IMR-90 (cell line): ENCODE measurements around the gene SERPINA12. TPM values are rescaled to one million over a fixed set of nuclear protein-coding genes. Genes with fewer than 3 reads are reported as not detected.

Source experiments
- ATAC-seq: fragments of 200-7000 bp; cut with Tn5 transposase; 2 replicates; pipeline ENCODE4 v1.9.1; 2020; ENCODE audit warnings: low read depth, mild to moderate bottlenecking, moderate library complexity
- BruUV-seq: library from RNA; stranded (reverse); fragments of 400-500 nt; replicated peaks from 2 replicates; lab custom pipeline; 2021; lab: Mats Ljungman, UMichigan
- CTCF ChIA-PET: fragments of 300-600 bp; formaldehyde crosslinking; extraction: SDS; loops from one replicate; lab custom pipeline; 2021; ENCODE audit warnings: antibody characterized with exemption; lab: Yijun Ruan, JAX
- POLR2A ChIA-PET: fragments of 300-600 bp; sonication (Branson Sonifier 250); formaldehyde crosslinking; loops from one replicate; lab custom pipeline; 2022; ENCODE audit warnings: antibody characterized with exemption; ENCODE audit not compliant: unreplicated experiment; lab: Charles Lee
- DNase-seq: peaks from one replicate; pipeline ENCODE4 v3.0.0; 2013
- H2AFZ ChIP-seq: replicated peaks from 2 replicates; pipeline ENCODE3; 2013; ENCODE audit warnings: low read length, mild to moderate bottlenecking; ENCODE audit not compliant: poor library complexity
- H2AK5ac ChIP-seq: 2 replicates; pipeline ENCODE4 v1.6.1; 2013; ENCODE audit warnings: low read depth, low read length, inconsistent platforms
- H2AK9ac ChIP-seq: replicated peaks from 2 replicates; pipeline ENCODE3; 2013; ENCODE audit warnings: mild to moderate bottlenecking, low read depth, low read length, moderate library complexity; ENCODE audit not compliant: poor library complexity
- H2BK120ac ChIP-seq: 2 replicates; pipeline ENCODE4 v1.6.1; 2013; ENCODE audit warnings: low read depth, low read length, inconsistent platforms
- H2BK15ac ChIP-seq: 3 replicates; pipeline ENCODE4 v1.6.1; 2013; ENCODE audit warnings: low read depth, low read length, inconsistent platforms
- H2BK20ac ChIP-seq: 2 replicates; pipeline ENCODE4 v1.6.1; 2013; ENCODE audit warnings: low read depth, mild to moderate bottlenecking, inconsistent platforms, low read length, moderate library complexity
- H2BK5ac ChIP-seq: 2 replicates; pipeline ENCODE4 v1.6.1; 2013; ENCODE audit warnings: mild to moderate bottlenecking, low read depth, low read length, inconsistent platforms; ENCODE audit not compliant: poor library complexity, severe bottlenecking
- H3K14ac ChIP-seq: replicated peaks from 2 replicates; pipeline ENCODE4 v1.6.1; 2013; ENCODE audit warnings: low read depth, low read length, inconsistent platforms
- H3K18ac ChIP-seq: 2 replicates; pipeline ENCODE4 v1.6.1; 2013; ENCODE audit warnings: low read depth, low read length, control low read depth
- H3K23ac ChIP-seq: 2 replicates; pipeline ENCODE4 v1.6.1; 2013; ENCODE audit warnings: low read depth, low read length, inconsistent platforms
- H3K27ac ChIP-seq: 2 replicates; pipeline ENCODE4 v1.5.1; 2013; ENCODE audit warnings: mild to moderate bottlenecking, control low read depth, low read length; ENCODE audit not compliant: insufficient read depth
- H3K27me3 ChIP-seq: 2 replicates; pipeline ENCODE4 v1.6.1; 2013; ENCODE audit warnings: low read length; ENCODE audit not compliant: control insufficient read depth, insufficient read depth
- H3K36me3 ChIP-seq: 2 replicates; pipeline ENCODE4 v1.6.1; 2013; ENCODE audit warnings: low read length, mixed read lengths; ENCODE audit not compliant: control insufficient read depth, insufficient read depth
- H3K4ac ChIP-seq: 2 replicates; pipeline ENCODE4 v1.6.1; 2013; ENCODE audit warnings: low read depth, low read length, inconsistent platforms
- H3K4me1 ChIP-seq: 2 replicates; pipeline ENCODE4 v1.6.1; 2013; ENCODE audit warnings: low read length, mixed read lengths; ENCODE audit not compliant: control insufficient read depth, insufficient read depth
- H3K4me2 ChIP-seq: 2 replicates; pipeline ENCODE4 v1.6.1; 2013; ENCODE audit warnings: low read depth, mild to moderate bottlenecking, control low read depth, low read length, moderate library complexity
- H3K4me3 ChIP-seq: 2 replicates; pipeline ENCODE4 v1.5.1; 2013; ENCODE audit warnings: low read depth, mild to moderate bottlenecking, control low read depth, low read length, moderate library complexity; ENCODE audit not compliant: insufficient read depth
- H3K56ac ChIP-seq: 2 replicates; pipeline ENCODE4 v1.6.1; 2013; ENCODE audit warnings: low read length, inconsistent platforms; ENCODE audit not compliant: insufficient read depth; ENCODE audit errors: extremely low read depth
- H3K79me1 ChIP-seq, 2 experiments: 2 replicates each; pipeline ENCODE4 v1.6.1; 2013; ENCODE audit warnings: low read length in 2 of 2, inconsistent platforms in 1 of 2, low read depth in 1 of 2
- H3K9ac ChIP-seq: 2 replicates; pipeline ENCODE4 v1.6.1; 2013; ENCODE audit warnings: low read depth, low read length, control low read depth
- H3K9me1 ChIP-seq: 2 replicates; pipeline ENCODE4 v1.6.1; 2013; ENCODE audit warnings: low read length, inconsistent platforms; ENCODE audit not compliant: insufficient read depth
- H3K9me3 ChIP-seq: 2 replicates; pipeline ENCODE4 v1.6.1; 2013; ENCODE audit warnings: low read length; ENCODE audit not compliant: control insufficient read depth, insufficient read depth
- H4K20me1 ChIP-seq: 2 replicates; pipeline ENCODE4 v1.6.1; 2013; ENCODE audit warnings: low read length, inconsistent platforms; ENCODE audit not compliant: insufficient read depth
- H4K5ac ChIP-seq: 2 replicates; pipeline ENCODE4 v1.6.1; 2013; ENCODE audit warnings: mild to moderate bottlenecking, low read depth, low read length, control low read depth
- H4K8ac ChIP-seq, 2 experiments: 2 replicates each; pipeline ENCODE4 v1.6.1; 2013; ENCODE audit warnings: low read depth in 2 of 2, low read length in 2 of 2, control low read depth in 1 of 2, inconsistent platforms in 1 of 2
- H4K91ac ChIP-seq: 2 replicates; pipeline ENCODE4 v1.6.1; 2013; ENCODE audit warnings: low read depth, low read length, inconsistent platforms; ENCODE audit not compliant: insufficient read depth
- BHLHE40 ChIP-seq: fragments of 150-350 bp; IDR thresholded peaks from 2 replicates; pipeline ENCODE4 v1.6.1; 2016; ENCODE audit warnings: mild to moderate bottlenecking, low read depth, low read length
- CEBPB ChIP-seq: IDR thresholded peaks from 2 replicates; pipeline ENCODE4 v1.6.1; 2012; ENCODE audit warnings: low read depth, low read length, improper control_type of control experiment
- RAD21 ChIP-seq: IDR thresholded peaks from 2 replicates; pipeline ENCODE4 v1.6.1; 2012; ENCODE audit warnings: low read length, improper control_type of control experiment
- RFX5 ChIP-seq: IDR thresholded peaks from 2 replicates; pipeline ENCODE4 v1.8.0; 2012; ENCODE audit warnings: low read depth, mild to moderate bottlenecking, low read length, moderate library complexity
- WGBS, 2 experiments: methylation state at CpG; one replicate each; pipeline versions ENCODE4 v1.1.5 to v1.1.7; 2013; ENCODE audit warnings: missing lambda C conversion rate in 2 of 2; ENCODE audit not compliant: insufficient read length in 1 of 2; ENCODE audit errors: extremely low coverage in 2 of 2; 5-methylcytosine and 5-hydroxymethylcytosine counted together
- dilution Hi-C: fragments of 300-500 bp; cut with HindIII; formaldehyde crosslinking; loops from one replicate; pipeline ENCODE4 v1.14.3; 2018; ENCODE audit warnings: low sequenced_read_pairs; ENCODE audit not compliant: unreplicated experiment
- in situ Hi-C: fragments of 300-500 bp; cut with MboI; formaldehyde crosslinking; loops from 3 replicates; pipeline ENCODE4 v1.14.3; 2019; ENCODE audit warnings: low sequenced_read_pairs, inconsistent platforms, mixed read lengths
- intact Hi-C: fragments of 100-400 bp; cut with micrococcal nuclease; formaldehyde crosslinking; loops from 2 replicates; pipeline ENCODE4 v1.10.0; 2022
- polyA plus RNA-seq, 3 experiments: library from polyadenylated mRNA; depleted of rRNA; stranded (reverse); fragments of >200 nt; gene quantifications; 2 replicates each; pipeline ENCODE4 v1.2.3, GENCODE V29; 2012; ENCODE audit warnings: low replicate concordance in 1 of 3
- total RNA-seq: library from RNA; depleted of rRNA; stranded (reverse); fragments of >200 nt; gene quantifications from 2 replicates; pipeline ENCODE4 v1.2.3, GENCODE V29; 2012
- TF ChIP-seq, protein P1 (sequence below): conservative IDR thresholded peaks from 2 replicates; pipeline ENCODE4 v1.5.1; 2012; ENCODE audit warnings: mild to moderate bottlenecking, low read depth, low read length, improper control_type of control experiment
- TF ChIP-seq, protein P2 (sequence below): fragments of 150-350 bp; IDR thresholded peaks from 2 replicates; pipeline ENCODE4 v1.6.1; 2016; ENCODE audit warnings: low read depth, mild to moderate bottlenecking, low read length, moderate library complexity, borderline replicate concordance

SERPINA12 gene
- total and polyA plus RNA-seq, 2 of the 4 experiments (the other 2 are of a cell fraction): not detected

DNA sequence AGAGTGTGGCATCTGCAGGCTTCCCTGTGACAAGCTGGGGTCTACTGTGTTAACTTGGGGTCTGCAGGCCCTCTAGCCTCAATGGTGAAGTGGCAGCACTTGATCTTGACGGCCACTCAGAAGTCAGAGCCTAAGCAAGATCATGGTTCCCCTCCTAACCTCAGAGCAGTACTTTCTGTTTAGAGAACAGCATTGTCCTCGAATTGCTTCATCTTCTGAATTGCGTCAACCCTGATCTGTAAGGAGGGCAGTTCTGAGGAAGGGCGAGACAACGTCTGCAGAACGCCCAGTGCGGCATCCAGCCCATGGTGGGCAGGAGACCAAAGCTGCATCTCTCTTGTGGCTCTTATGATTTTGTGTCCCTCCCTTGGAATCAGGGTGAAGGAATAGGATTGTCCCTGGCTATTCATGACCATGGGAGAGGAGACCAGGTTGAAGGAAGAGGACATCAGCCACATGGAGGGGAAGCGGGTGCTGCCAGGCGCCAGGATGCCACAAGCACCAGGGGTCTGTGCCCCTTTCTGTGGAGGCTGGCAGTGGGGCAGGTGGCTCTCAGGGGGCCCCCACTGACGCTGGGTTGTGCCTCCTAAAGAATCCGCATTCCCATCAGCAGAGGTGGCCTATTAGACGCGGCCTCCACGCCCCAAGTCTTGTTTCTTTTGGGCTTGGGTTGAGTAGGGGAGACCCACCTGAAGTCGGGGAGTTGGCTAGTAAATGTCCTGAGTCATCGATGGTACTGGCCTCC is 35.4 kb downstream of the SERPINA12 start:
- whole genome bisulfite sequencing, 2 experiments: 0% methylated on average over 1 of the region's 16 CpGs; no CpG with 5 or more reads in 1 of the 2 experiments
- Histone ChIP-seq H3K23ac (no peak overlapping the region), H3K4ac (no peak overlapping the region), H2BK15ac (no peak overlapping the region), H4K5ac (no peak overlapping the region), H3K27me3 (no peaks in the 10 kb centered on the region), H2BK120ac (no peak overlapping the region), H2BK20ac (no peak overlapping the region), H3K4me3 (no peak overlapping the region), H4K20me1 (no peaks in the 10 kb centered on the region), H3K18ac (no peak overlapping the region), H2AFZ (no peak overlapping the region), H3K36me3 (no peaks in the 10 kb centered on the region), H2AK5ac (no peak overlapping the region), H3K9me3 (peaks cover 3% of the 10 kb centered on the region; the same call in 1 of the 2 replicates), H3K14ac (no peak overlapping the region), H3K79me1 (no peaks in the 10 kb centered on the region), H3K27ac (no peak overlapping the region), H4K91ac (no peak overlapping the region), H2BK5ac (no peak overlapping the region), H3K56ac (no peak overlapping the region), H2AK9ac (no peak overlapping the region), H3K9me1 (no peaks in the 10 kb centered on the region), H3K9ac (no peak overlapping the region), H4K8ac (no peak overlapping the region), H3K4me1 (no peaks in the 10 kb centered on the region), H3K4me2 (no peak overlapping the region)
- intact Hi-C loops: no loop called here
- POLR2A ChIA-PET: interaction anchor here (0.6 kb wide), 1 partner anchor 29 kb away, joined by 12 read pairs; no protein-coding TSS in a partner anchor
- CTCF ChIA-PET: no interaction called here
- no peak for ATAC-seq
- in situ Hi-C loops: no loop called here
- TF ChIP-seq RFX5 (no peak), CEBPB (no peak), BHLHE40 (no peak), RAD21 (no peak)
- TF ChIP-seq, protein P1, sequence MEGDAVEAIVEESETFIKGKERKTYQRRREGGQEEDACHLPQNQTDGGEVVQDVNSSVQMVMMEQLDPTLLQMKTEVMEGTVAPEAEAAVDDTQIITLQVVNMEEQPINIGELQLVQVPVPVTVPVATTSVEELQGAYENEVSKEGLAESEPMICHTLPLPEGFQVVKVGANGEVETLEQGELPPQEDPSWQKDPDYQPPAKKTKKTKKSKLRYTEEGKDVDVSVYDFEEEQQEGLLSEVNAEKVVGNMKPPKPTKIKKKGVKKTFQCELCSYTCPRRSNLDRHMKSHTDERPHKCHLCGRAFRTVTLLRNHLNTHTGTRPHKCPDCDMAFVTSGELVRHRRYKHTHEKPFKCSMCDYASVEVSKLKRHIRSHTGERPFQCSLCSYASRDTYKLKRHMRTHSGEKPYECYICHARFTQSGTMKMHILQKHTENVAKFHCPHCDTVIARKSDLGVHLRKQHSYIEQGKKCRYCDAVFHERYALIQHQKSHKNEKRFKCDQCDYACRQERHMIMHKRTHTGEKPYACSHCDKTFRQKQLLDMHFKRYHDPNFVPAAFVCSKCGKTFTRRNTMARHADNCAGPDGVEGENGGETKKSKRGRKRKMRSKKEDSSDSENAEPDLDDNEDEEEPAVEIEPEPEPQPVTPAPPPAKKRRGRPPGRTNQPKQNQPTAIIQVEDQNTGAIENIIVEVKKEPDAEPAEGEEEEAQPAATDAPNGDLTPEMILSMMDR: no peak
- TF ChIP-seq, protein P2, sequence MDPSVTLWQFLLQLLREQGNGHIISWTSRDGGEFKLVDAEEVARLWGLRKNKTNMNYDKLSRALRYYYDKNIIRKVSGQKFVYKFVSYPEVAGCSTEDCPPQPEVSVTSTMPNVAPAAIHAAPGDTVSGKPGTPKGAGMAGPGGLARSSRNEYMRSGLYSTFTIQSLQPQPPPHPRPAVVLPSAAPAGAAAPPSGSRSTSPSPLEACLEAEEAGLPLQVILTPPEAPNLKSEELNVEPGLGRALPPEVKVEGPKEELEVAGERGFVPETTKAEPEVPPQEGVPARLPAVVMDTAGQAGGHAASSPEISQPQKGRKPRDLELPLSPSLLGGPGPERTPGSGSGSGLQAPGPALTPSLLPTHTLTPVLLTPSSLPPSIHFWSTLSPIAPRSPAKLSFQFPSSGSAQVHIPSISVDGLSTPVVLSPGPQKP: no peak
- dilution Hi-C loops: no loop called here
- DNase-seq: no peak
- no TSS peak for BruUV-seq
